H1 (cell line): Measurements from ENCODE around the gene CCDC59. TPM values are rescaled to one million over a fixed set of nuclear protein-coding genes. Genes with fewer than 3 reads are reported as not detected.

Experiments
- SIN3A ChIP-seq, 2 experiments: IDR thresholded peaks in 1 of 2; conservative IDR thresholded peaks in 1 of 2; 2 replicates each; pipeline ENCODE4 v1.6.1; 2011 to 2012; ENCODE audit warnings: low read length in 2 of 2, improper control_type of control experiment in 1 of 2, low read depth in 1 of 2, mild to moderate bottlenecking in 1 of 2
- TAF7 ChIP-seq: optimal IDR thresholded peaks from 2 replicates; pipeline ENCODE3; 2011; ENCODE audit warnings: low read depth, mild to moderate bottlenecking, inconsistent platforms, low read length, moderate library complexity, borderline replicate concordance
- polyA plus RNA-seq, 7 experiments: library from polyadenylated mRNA; depleted of rRNA in 3 of 7; stranded (reverse) in 5 of 7; unstranded in 2 of 7; fragments of >200 nt in 5 of 7; fragments of 200-250 nt in 2 of 7; gene quantifications; 1 replicate in 5 of 7; 2 replicates in 1 of 7; 4 replicates in 1 of 7; pipeline versions ENCODE4 v1.2.1 to v1.2.3, GENCODE V29; 2011 to 2013; ENCODE audit warnings: missing spikeins in 2 of 7, mixed read lengths in 2 of 7
- total RNA-seq: library from RNA; stranded (reverse); fragmentation: NEBNext Ultra II Directional; extraction: Animal tissue kit (Norgen Biotek cat#: 25700); gene quantifications from 2 replicates; pipeline ENCODE4 v1.2.1, GENCODE V29; 2021

The CCDC59 gene
- total and polyA plus RNA-seq, 2 of the 8 experiments (the other 6 are each of a cell fraction or from before 2014, with no cell fraction given) = 11.6 to 54.0 TPM

- TF ChIP-seq SIN3A (conservative IDR thresholded peaks at IDR 0.05 in 1 of 2, IDR thresholded peaks at IDR 0.05 in 1 of 2; ENCODE audit: low read depth in 1 of 2, low read length in 2 of 2) = no peak
- TF ChIP-seq TAF7 = no peak
- TF ChIP-seq, all 59 proteins: peak for 0
These were observed 49.3 kb upstream of the CCDC59 start (continued) for GRCh38 chr12:82407481-82407880.
